K562 (cell line): ENCODE measurements around the gene CNTD1. TPM values are rescaled to one million over a fixed set of nuclear protein-coding genes. Genes with fewer than 3 reads are reported as not detected.

Experiments used
- ATAC-seq: fragments of 200-7000 bp; cut with Tn5 transposase; 3 replicates; pipeline ENCODE4 v1.9.1; 2020; ENCODE audit warnings: moderate library complexity
- BruUV-seq: library from RNA; stranded (reverse); fragments of 400-500 nt; replicated peaks from 2 replicates; lab custom pipeline; 2021; lab: Mats Ljungman, UMichigan
- CTCF ChIA-PET: fragments of 300-600 bp; formaldehyde crosslinking; extraction: SDS; loops from one replicate; lab custom pipeline; 2021; ENCODE audit warnings: low intra/inter-chr PET ratio; lab: Yijun Ruan, JAX
- POLR2A ChIA-PET: fragments of 300-600, 350-650 bp; sonication (Branson Sonifier 250); formaldehyde crosslinking; extraction: SDS; loops from one replicate; lab custom pipeline; 2021; ENCODE audit warnings: antibody characterized with exemption, inconsistent platforms; lab: Yijun Ruan, JAX
- DNase-seq, 4 experiments: peaks; one replicate each; pipeline versions ENCODE4 v3.0.0 to v3.0.0-alpha.2; 2011 to 2018; ENCODE audit warnings: low spot score in 3 of 4, mixed read lengths in 3 of 4; ENCODE audit errors: extremely low read depth in 1 of 4
- FAIRE-seq: peaks from 2 replicates; lab custom pipeline; 2011; peaks lifted over from hg19 to GRCh38; lab: Jason Lieb, UNC
- H2AFZ ChIP-seq: 2 replicates; pipeline ENCODE4 v1.6.0; 2011; ENCODE audit warnings: low read depth, low read length, control low read depth, inconsistent platforms
- H3K27ac ChIP-seq: fragments of 200-600 bp; 3 replicates; pipeline ENCODE4 v1.8.0; 2011; ENCODE audit warnings: low read depth, mild to moderate bottlenecking, control low read depth, inconsistent platforms, low read length, moderate library complexity, mixed read lengths; ENCODE audit errors: extremely low read depth
- H3K27me3 ChIP-seq, 2 experiments: fragments of 300-600 bp in 1 of 2; 2 replicates in 1 of 2; 3 replicates in 1 of 2; pipeline versions ENCODE4 v1.6.0 to v1.8.0; 2011; ENCODE audit warnings: inconsistent platforms in 2 of 2, low read length in 2 of 2, mild to moderate bottlenecking in 1 of 2, mixed read lengths in 1 of 2, moderate library complexity in 1 of 2; ENCODE audit not compliant: control insufficient read depth in 2 of 2, insufficient read depth in 2 of 2
- H3K36me3 ChIP-seq: fragments of 300-600 bp; 3 replicates; pipeline ENCODE4 v1.8.0; 2011; ENCODE audit warnings: mild to moderate bottlenecking, low read length, inconsistent platforms; ENCODE audit not compliant: control insufficient read depth, insufficient read depth
- H3K4me1 ChIP-seq, 2 experiments: fragments of 200-600 bp in 1 of 2; replicated peaks in 1 of 2; 2 replicates in 1 of 2; 3 replicates in 1 of 2; pipeline versions ENCODE4 v1.5.1 to v1.8.0; 2011; ENCODE audit warnings: inconsistent platforms in 2 of 2, low read length in 2 of 2, mild to moderate bottlenecking in 1 of 2, mixed read lengths in 1 of 2, moderate library complexity in 1 of 2; ENCODE audit not compliant: control insufficient read depth in 2 of 2, insufficient read depth in 2 of 2
- H3K4me2 ChIP-seq: 2 replicates; pipeline ENCODE4 v1.6.1; 2011; ENCODE audit warnings: low read length, control low read depth, inconsistent platforms, mixed read lengths; ENCODE audit not compliant: insufficient read depth
- H3K4me3 ChIP-seq: fragments of 200-600 bp; sonication (generic), shearing (Covaris generic); 2 replicates; pipeline ENCODE4 v1.5.1; 2016; ENCODE audit warnings: control low read depth, inconsistent platforms
- H3K79me2 ChIP-seq: fragments of 200-600 bp; 3 replicates; pipeline ENCODE4 v1.8.0; 2011; ENCODE audit warnings: low read length, inconsistent platforms; ENCODE audit not compliant: control insufficient read depth, insufficient read depth
- H3K9ac ChIP-seq, 2 experiments: 2 replicates each; pipeline versions ENCODE4 v1.6.0 to v1.6.1; 2011; ENCODE audit warnings: low read depth in 2 of 2, low read length in 2 of 2, control low read depth in 1 of 2, inconsistent platforms in 1 of 2, mild to moderate bottlenecking in 1 of 2, mixed read lengths in 1 of 2; ENCODE audit not compliant: insufficient read depth in 1 of 2
- H3K9me1 ChIP-seq: one replicate; pipeline ENCODE4 v1.6.0; 2011; ENCODE audit warnings: inconsistent platforms, mild to moderate bottlenecking, low read length, moderate library complexity; ENCODE audit not compliant: control insufficient read depth, insufficient read depth
- H3K9me3 ChIP-seq: replicated peaks from 2 replicates; pipeline ENCODE4 v1.5.1; 2011; ENCODE audit warnings: low read depth, low read length, inconsistent platforms; ENCODE audit not compliant: control insufficient read depth, insufficient read depth
- H4K20me1 ChIP-seq: replicated peaks from 2 replicates; pipeline ENCODE4 v1.6.1; 2011; ENCODE audit warnings: low read length, inconsistent platforms, mixed read lengths; ENCODE audit not compliant: control insufficient read depth, insufficient read depth
- GABPA ChIP-seq: fragments of 200-800 bp; sonication (Bioruptor generic); conservative IDR thresholded peaks from 2 replicates; pipeline ENCODE4 v1.6.1; 2016; ENCODE audit warnings: low read depth, missing genetic modification characterization, missing compliant biosample characterization
- ZNF197 ChIP-seq: fragments of 200-800 bp; sonication (Bioruptor generic); IDR thresholded peaks from 2 replicates; pipeline ENCODE4 v1.6.1; 2016; ENCODE audit warnings: low read depth, missing genetic modification characterization, missing compliant biosample characterization
- ZNF395 ChIP-seq: fragments of 200-800 bp; sonication (Bioruptor generic); IDR thresholded peaks from 2 replicates; pipeline ENCODE4 v1.6.1; 2017; ENCODE audit warnings: missing genetic modification characterization, missing compliant biosample characterization
- ZNF518B ChIP-seq: fragments of 250-450 bp; sonication (Bioruptor Pico); IDR thresholded peaks from 2 replicates; pipeline ENCODE4 v1.5.0; 2021; ENCODE audit warnings: mild to moderate bottlenecking, moderate library complexity
- ZNF717 ChIP-seq: fragments of 250-450 bp; sonication (Bioruptor Pico); IDR thresholded peaks from 2 replicates; pipeline ENCODE4 v1.5.0; 2021
- WGBS: fragments of 100-300 bp; shearing (Covaris generic); methylation state at CpG from one replicate; pipeline ENCODE4 v1.1.6; 2016; ENCODE audit warnings: low coverage, mixed read lengths; ENCODE audit not compliant: insufficient coverage; ENCODE audit errors: missing lambda C conversion rate; 5-methylcytosine and 5-hydroxymethylcytosine counted together
- in situ Hi-C: fragments of 300-500 bp; cut with MboI; formaldehyde crosslinking; loops from 4 replicates; pipeline ENCODE4 v1.15.0; 2018; ENCODE audit warnings: inconsistent platforms, mixed read lengths
- intact Hi-C: fragments of 100-400 bp; cut with micrococcal nuclease; formaldehyde crosslinking; loops from 2 replicates; pipeline ENCODE4 v1.14.2; 2022
- polyA plus RNA-seq, 8 experiments: library from polyadenylated mRNA; depleted of rRNA in 4 of 8; stranded (reverse) in 5 of 8; unstranded in 3 of 8; fragments of >200 nt; fragmentation: Nextera tagmentation in 2 of 8; fragmentation: Illumina TruSeq in 1 of 8; extraction: Ambion mirVana in 2 of 8; extraction: Trizol in 1 of 8; gene quantifications; 2 replicates each; pipeline versions ENCODE4 v1.2.1 to v1.2.3, GENCODE V29; 2011 to 2014; ENCODE audit warnings: inconsistent platforms in 1 of 8, missing spikeins in 1 of 8
- total RNA-seq, 7 experiments: library from RNA; depleted of rRNA in 6 of 7; stranded (reverse); fragments of >200 nt in 6 of 7; fragmentation: Illumina TruSeq in 2 of 7; extraction: Trizol in 2 of 7; gene quantifications; 2 replicates each; pipeline versions ENCODE4 v1.2.1 to v1.2.3, GENCODE V29; 2011 to 2021; ENCODE audit warnings: low replicate concordance in 1 of 7

Gene CNTD1
- total and polyA plus RNA-seq, 9 of the 15 experiments (the other 6 are each of a cell fraction or from before 2014, with no cell fraction given) = 0.12 to 0.86 (median 0.41) TPM; not detected in 1

DNA sequence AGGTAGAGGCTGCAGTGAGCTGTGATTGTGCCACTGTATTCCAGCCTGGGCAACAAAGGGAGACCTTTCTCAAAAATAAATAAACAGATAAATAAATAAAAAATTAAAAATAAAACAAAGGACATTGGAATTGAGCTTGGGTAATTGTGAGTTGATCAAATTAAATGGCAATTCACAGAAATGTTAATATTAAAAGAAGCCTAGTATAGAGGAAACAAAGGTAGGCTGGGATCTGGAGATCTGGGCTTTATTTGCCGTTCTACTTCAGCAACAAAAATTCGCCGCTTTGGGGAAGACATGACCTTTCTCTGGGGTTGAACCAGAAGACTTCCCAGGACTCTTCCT lies 25.7 kb upstream of the CNTD1 start:
- no peaks in the 10 kb centered on the region for H3K27me3 ChIP-seq
- peaks cover 22% of the 10 kb centered on the region for H3K79me2 ChIP-seq
- H3K4me2 ChIP-seq = peak overlapping the region; percentile 97
- ATAC-seq (no peak), FAIRE-seq (no peak), DNase-seq (no peak)
- peak overlapping the region; percentile 88 to 95; a peak in 3 of 4 replicates for H3K9ac ChIP-seq
- peaks cover 26 to 36% of the 10 kb centered on the region in 2 experiments for H3K4me1 ChIP-seq
- in situ Hi-C loops = no loop called here
- peak overlapping the region; percentile 89 for H2AFZ ChIP-seq
- WGBS = 0% methylated on average over 3 of the region's 3 CpGs
- BruUV-seq = TSS peak; percentile 96
- no peaks in the 10 kb centered on the region for H3K9me1 ChIP-seq
- POLR2A ChIA-PET = interaction anchor here (0.6 to 1.5 kb wide), 11 partner anchors 9 to 461 kb away, joined by 3 to 12 read pairs (median 4); partner anchors contain the start of genes AARSD1 and RAMP2
- CTCF ChIA-PET = interaction anchor here (1.1 kb wide), 1 partner anchor 255 kb away, joined by 3 read pairs; no protein-coding TSS in a partner anchor
- peaks cover 30% of the 10 kb centered on the region for H3K36me3 ChIP-seq
- H3K9me3 ChIP-seq = no peaks in the 10 kb centered on the region
- H3K4me3 ChIP-seq = peak overlapping the region; percentile 84
- TF ChIP-seq ZNF395 (0 out of 2 replicates have a peak, but pooled peaks have one; percentile 3), ZNF717 (CRISPR knock-in tag) (no peak), ZNF518B (CRISPR knock-in tag) (0 out of 2 replicates have a peak, but pooled peaks have one; percentile 17), GABPA (tag) (0 out of 2 replicates have a peak, but pooled peaks have one; percentile 6), ZNF197 (CRISPR knock-in tag) (peak; percentile 61; the same call in 1 of the 2 replicates)
- H4K20me1 ChIP-seq = no peaks in the 10 kb centered on the region
- peak overlapping the region; percentile 85 for H3K27ac ChIP-seq
- intact Hi-C loops = no loop called here
